ENCODE results near the gene SH3BP4.

The SH3BP4 gene

GRCh38 chr2:235066490-235066889 is 114.7 kb downstream of the SH3BP4 start:
- Histone ChIP-seq H3K4me3 (ENCODE audit: low read length) (no peak overlapping the region), H3K27me3 (ENCODE audit: low read depth, low read length) (no peaks in the 10 kb centered on the region), H3K27ac (ENCODE audit: low read length) (no peak overlapping the region), H2AFZ (ENCODE audit: low read depth, low read length) (no peak overlapping the region), H3K36me3 (replicated peaks; ENCODE audit: low read depth, low read length) (no peaks in the 10 kb centered on the region), H3K9ac (ENCODE audit: low read length) (no peak overlapping the region), H3K79me2 (ENCODE audit: low read length) (no peaks in the 10 kb centered on the region), H4K20me1 (ENCODE audit: insufficient read depth, low read length) (no peaks in the 10 kb centered on the region), H3K9me3 (ENCODE audit: insufficient read depth, low read length) (no peaks in the 10 kb centered on the region), H3K4me1 (ENCODE audit: low read length) (no peaks in the 10 kb centered on the region), H3K4me2 (ENCODE audit: low read length) (no peak overlapping the region)
- no peak for TF ChIP-seq CTCF (IDR thresholded peaks at IDR 0.05; ENCODE audit: low read depth, low read length)
- TF ChIP-seq EZH2phosphoT487 (IDR thresholded peaks at IDR 0.05; ENCODE audit: low read depth) = no peak

- H3K9me3 ChIP-seq (ENCODE audit: insufficient read depth, low read length) = no peaks in the 10 kb centered on the region
- no peak overlapping the region for H2AFZ ChIP-seq (ENCODE audit: low read depth, low read length)
- H3K36me3 ChIP-seq (replicated peaks; ENCODE audit: low read depth, low read length) = no peaks in the 10 kb centered on the region
- no peak overlapping the region for H3K27ac ChIP-seq (ENCODE audit: low read length)
- TF ChIP-seq EZH2phosphoT487 (IDR thresholded peaks at IDR 0.05; ENCODE audit: low read depth) = no peak
- TF ChIP-seq CTCF (IDR thresholded peaks at IDR 0.05; ENCODE audit: low read depth, low read length) = no peak
- no peaks in the 10 kb centered on the region for H3K4me1 ChIP-seq (ENCODE audit: low read length)
- no peaks in the 10 kb centered on the region for H4K20me1 ChIP-seq (ENCODE audit: insufficient read depth, low read length)
- H3K4me3 ChIP-seq (ENCODE audit: low read length) = no peak overlapping the region
- no peaks in the 10 kb centered on the region for H3K27me3 ChIP-seq (ENCODE audit: low read depth, low read length)
- H3K79me2 ChIP-seq (ENCODE audit: low read length) = no peaks in the 10 kb centered on the region
- no peak overlapping the region for H3K4me2 ChIP-seq (ENCODE audit: low read length)
- no peak overlapping the region for H3K9ac ChIP-seq (ENCODE audit: low read length)
These were observed 115.1 kb downstream of the SH3BP4 start for GRCh38 chr2:235066895-235067294.

GRCh38 chr2:235068701-235069100 is 116.9 kb downstream of the SH3BP4 start:
- H3K4me2 ChIP-seq (ENCODE audit: low read length) = no peak overlapping the region
- no peak overlapping the region for H2AFZ ChIP-seq (ENCODE audit: low read depth, low read length)
- no peaks in the 10 kb centered on the region for H4K20me1 ChIP-seq (ENCODE audit: insufficient read depth, low read length)
- no peaks in the 10 kb centered on the region for H3K4me1 ChIP-seq (ENCODE audit: low read length)
- no peak overlapping the region for H3K9ac ChIP-seq (ENCODE audit: low read length)
- TF ChIP-seq EZH2phosphoT487 (IDR thresholded peaks at IDR 0.05; ENCODE audit: low read depth) (no peak), CTCF (IDR thresholded peaks at IDR 0.05; ENCODE audit: low read depth, low read length) (no peak)
- no peaks in the 10 kb centered on the region for H3K9me3 ChIP-seq (ENCODE audit: insufficient read depth, low read length)
- no peak overlapping the region for H3K4me3 ChIP-seq (ENCODE audit: low read length)
- no peaks in the 10 kb centered on the region for H3K36me3 ChIP-seq (replicated peaks; ENCODE audit: low read depth, low read length)
- no peak overlapping the region for H3K27ac ChIP-seq (ENCODE audit: low read length)
- no peaks in the 10 kb centered on the region for H3K79me2 ChIP-seq (ENCODE audit: low read length)
- H3K27me3 ChIP-seq (ENCODE audit: low read depth, low read length) = no peaks in the 10 kb centered on the region

GRCh38 chr2:235070063-235070706 is 118.4 kb downstream of the SH3BP4 start:
- Histone ChIP-seq H3K36me3 (replicated peaks; ENCODE audit: low read depth, low read length) (no peaks in the 10 kb centered on the region), H4K20me1 (ENCODE audit: insufficient read depth, low read length) (no peaks in the 10 kb centered on the region), H3K9me3 (ENCODE audit: insufficient read depth, low read length) (no peaks in the 10 kb centered on the region), H3K4me1 (ENCODE audit: low read length) (no peaks in the 10 kb centered on the region), H3K79me2 (ENCODE audit: low read length) (no peaks in the 10 kb centered on the region), H3K27ac (ENCODE audit: low read length) (no peak overlapping the region), H3K4me3 (ENCODE audit: low read length) (no peak overlapping the region), H3K27me3 (ENCODE audit: low read depth, low read length) (no peaks in the 10 kb centered on the region), H3K4me2 (ENCODE audit: low read length) (no peak overlapping the region), H2AFZ (ENCODE audit: low read depth, low read length) (no peak overlapping the region), H3K9ac (ENCODE audit: low read length) (no peak overlapping the region)
- no peak for TF ChIP-seq EZH2phosphoT487 (IDR thresholded peaks at IDR 0.05; ENCODE audit: low read depth)
- no peak for TF ChIP-seq CTCF (IDR thresholded peaks at IDR 0.05; ENCODE audit: low read depth, low read length)
